Endodermal cell (in vitro differentiated cells): ENCODE data around the gene MAPKAPK5. TPM values are rescaled to one million over a fixed set of nuclear protein-coding genes. Genes with fewer than 3 reads are reported as not detected.
"Not testable (repeated sequence)": the region's sequence is repeated elsewhere in the genome, so short reads cannot be mapped to it uniquely, and the experiment has no call there.

ENCODE experiments used
- DNase-seq: peaks from one replicate; pipeline ENCODE4 v3.0.0-alpha.2; 2017
- H3K27ac ChIP-seq: 2 replicates; pipeline ENCODE4 v1.5.1; 2013; ENCODE audit warnings: mild to moderate bottlenecking, low read depth, low read length, moderate library complexity
- H3K27me3 ChIP-seq: 2 replicates; pipeline ENCODE4 v1.6.1; 2013; ENCODE audit warnings: mild to moderate bottlenecking, low read length, moderate library complexity; ENCODE audit not compliant: insufficient read depth, control insufficient read depth, poor library complexity, severe bottlenecking
- H3K36me3 ChIP-seq: 2 replicates; pipeline ENCODE4 v1.7.0; 2013; ENCODE audit warnings: mild to moderate bottlenecking, low read length, moderate library complexity; ENCODE audit not compliant: control insufficient read depth, insufficient read depth
- H3K4me1 ChIP-seq: one replicate; pipeline ENCODE4 v1.7.0; 2013; ENCODE audit warnings: low read length; ENCODE audit not compliant: control insufficient read depth, insufficient read depth
- H3K4me3 ChIP-seq: 2 replicates; pipeline ENCODE4 v1.5.1; 2013; ENCODE audit warnings: mild to moderate bottlenecking, low read length, moderate library complexity
- H3K9ac ChIP-seq: 2 replicates; pipeline ENCODE4 v1.6.1; 2013; ENCODE audit warnings: mild to moderate bottlenecking, low read length, moderate library complexity; ENCODE audit not compliant: poor library complexity, severe bottlenecking; ENCODE audit errors: extremely low read depth
- H3K9me3 ChIP-seq: 2 replicates; pipeline ENCODE4 v1.6.1; 2013; ENCODE audit warnings: mild to moderate bottlenecking, low read length, moderate library complexity; ENCODE audit not compliant: control insufficient read depth
- H3K27ac Mint-ChIP-seq: 2 replicates; pipeline ENCODE4 v1.8.0; 2020; ENCODE audit warnings: mixed read lengths
- H3K27me3 Mint-ChIP-seq: 2 replicates; pipeline ENCODE4 v1.8.0; 2021; ENCODE audit warnings: mild to moderate bottlenecking, mixed read lengths; ENCODE audit not compliant: insufficient read depth
- H3K36me3 Mint-ChIP-seq: 2 replicates; pipeline ENCODE4 v1.8.0; 2020; ENCODE audit warnings: low read depth, mixed read lengths
- H3K4me1 Mint-ChIP-seq: 2 replicates; pipeline ENCODE4 v1.8.0; 2020; ENCODE audit warnings: mixed read lengths
- H3K4me3 Mint-ChIP-seq: 2 replicates; pipeline ENCODE4 v1.8.0; 2020; ENCODE audit warnings: mild to moderate bottlenecking, moderate library complexity, mixed read lengths
- H3K9me3 Mint-ChIP-seq: 2 replicates; pipeline ENCODE4 v1.8.0; 2020; ENCODE audit warnings: mild to moderate bottlenecking, mixed read lengths
- WGBS, 2 experiments: methylation state at CpG; one replicate each; pipeline versions ENCODE4 v1.1.5 to v1.1.7; 2013; ENCODE audit warnings: missing lambda C conversion rate in 2 of 2, mixed read lengths in 1 of 2; ENCODE audit not compliant: insufficient coverage in 1 of 2, insufficient read length in 1 of 2; 5-methylcytosine and 5-hydroxymethylcytosine counted together
- total RNA-seq, 2 donors: library from RNA; stranded (reverse); fragmentation: NEBNext Ultra II Directional in 1 of 2; extraction: Animal tissue kit (Norgen Biotek cat#: 25700) in 1 of 2; gene quantifications; 2 replicates in 1 of 2; 3 replicates in 1 of 2; pipeline ENCODE4 v1.2.1, GENCODE V29; 2021
- TF ChIP-seq, protein P1 (sequence below): fragments of 200-600 bp; sonication (generic); conservative IDR thresholded peaks from 2 replicates; pipeline ENCODE4 v1.5.0; 2021; ENCODE audit warnings: antibody characterized with exemption, mild to moderate bottlenecking

MAPKAPK5 gene
- total RNA-seq, 2 donors from 2014 or later: 80.5 to 90.6 TPM

DNA sequence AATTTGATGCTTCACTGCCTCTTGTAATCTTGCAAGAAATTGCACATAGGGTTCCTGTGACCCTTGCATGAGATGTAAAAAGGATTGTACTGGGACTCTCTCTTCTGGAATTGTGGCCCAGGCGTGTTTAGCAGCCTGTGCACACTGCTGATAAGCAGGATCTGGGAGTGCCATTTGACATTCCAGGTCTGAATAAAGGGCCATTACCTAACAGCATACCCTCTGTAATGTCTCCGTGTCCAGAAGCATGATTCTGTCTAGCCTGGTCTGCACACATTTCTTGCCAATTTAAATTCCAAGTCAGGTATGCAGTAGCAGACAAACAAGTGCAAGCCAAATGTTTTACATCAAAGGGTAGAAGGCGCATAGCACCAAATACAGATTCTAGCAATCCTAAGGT lies 18.1 kb upstream of the MAPKAPK5 start:
- Histone ChIP-seq H3K36me3 (no peaks in the 10 kb centered on the region), H3K9ac (no peak overlapping the region), H3K4me3 (no peak overlapping the region), H3K9me3 (peaks cover 10% of the 10 kb centered on the region), H3K27ac (no peak overlapping the region), H3K4me1 (no peaks in the 10 kb centered on the region), H3K27me3 (no peaks in the 10 kb centered on the region)
- DNase-seq: no peak
- 91 to 93% methylated on average over 2 to 3 of the region's 3 CpGs for WGBS, 2 experiments
- Mint-ChIP-seq H3K27me3 (no peaks in the 10 kb centered on the region), H3K27ac (no peak overlapping the region), H3K4me1 (no peaks in the 10 kb centered on the region), H3K36me3 (no peaks in the 10 kb centered on the region), H3K4me3 (no peak overlapping the region), H3K9me3 (peaks cover 21% of the 10 kb centered on the region)
- TF ChIP-seq, protein P1, sequence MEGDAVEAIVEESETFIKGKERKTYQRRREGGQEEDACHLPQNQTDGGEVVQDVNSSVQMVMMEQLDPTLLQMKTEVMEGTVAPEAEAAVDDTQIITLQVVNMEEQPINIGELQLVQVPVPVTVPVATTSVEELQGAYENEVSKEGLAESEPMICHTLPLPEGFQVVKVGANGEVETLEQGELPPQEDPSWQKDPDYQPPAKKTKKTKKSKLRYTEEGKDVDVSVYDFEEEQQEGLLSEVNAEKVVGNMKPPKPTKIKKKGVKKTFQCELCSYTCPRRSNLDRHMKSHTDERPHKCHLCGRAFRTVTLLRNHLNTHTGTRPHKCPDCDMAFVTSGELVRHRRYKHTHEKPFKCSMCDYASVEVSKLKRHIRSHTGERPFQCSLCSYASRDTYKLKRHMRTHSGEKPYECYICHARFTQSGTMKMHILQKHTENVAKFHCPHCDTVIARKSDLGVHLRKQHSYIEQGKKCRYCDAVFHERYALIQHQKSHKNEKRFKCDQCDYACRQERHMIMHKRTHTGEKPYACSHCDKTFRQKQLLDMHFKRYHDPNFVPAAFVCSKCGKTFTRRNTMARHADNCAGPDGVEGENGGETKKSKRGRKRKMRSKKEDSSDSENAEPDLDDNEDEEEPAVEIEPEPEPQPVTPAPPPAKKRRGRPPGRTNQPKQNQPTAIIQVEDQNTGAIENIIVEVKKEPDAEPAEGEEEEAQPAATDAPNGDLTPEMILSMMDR: no peak

DNA sequence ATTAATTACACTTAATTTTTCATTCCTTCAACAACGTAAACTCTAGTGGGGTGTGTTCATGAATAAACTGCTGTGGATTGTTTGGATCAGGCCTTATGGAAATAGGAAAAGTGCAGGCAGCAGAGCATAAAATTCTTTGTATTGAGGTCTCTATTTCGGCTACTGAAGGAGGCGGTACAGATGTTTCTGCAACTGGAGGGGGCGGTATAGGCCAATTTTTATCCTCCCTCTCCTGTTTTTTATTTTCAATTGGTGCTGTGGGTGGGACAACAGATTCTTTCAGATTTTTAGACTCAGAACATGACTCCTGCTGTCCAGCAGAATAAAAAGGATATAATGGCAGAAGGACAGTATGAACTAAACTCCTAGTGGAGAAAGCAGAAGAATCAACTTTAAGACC lies 17.7 kb upstream of the MAPKAPK5 start:
- H3K27ac Mint-ChIP-seq, DNase-seq: not testable (repeated sequence)
- WGBS, 2 experiments: 60% methylated on average over 1 to 4 of the region's 4 CpGs

DNA sequence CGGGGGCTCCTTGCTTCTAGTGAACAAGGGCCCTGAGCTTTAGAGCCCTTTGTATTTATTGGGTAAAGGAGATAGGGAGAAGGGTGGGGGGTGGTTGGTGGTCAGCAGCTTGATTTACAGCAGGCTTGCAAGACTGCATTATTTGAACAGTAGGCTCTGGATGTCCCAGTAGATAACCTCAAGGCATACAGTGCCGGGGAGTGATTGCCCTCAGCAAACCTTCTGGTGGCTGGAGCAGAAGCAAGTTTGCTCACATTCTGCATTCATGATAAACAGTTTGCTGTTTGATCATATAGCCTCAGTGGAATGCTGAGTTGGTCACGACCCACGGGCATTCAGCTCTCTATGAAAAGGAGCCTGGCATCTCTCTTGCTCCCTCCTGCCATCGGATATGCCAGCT lies 16.5 kb upstream of the MAPKAPK5 start:
- Mint-ChIP-seq H3K9me3 (peaks cover 17% of the 10 kb centered on the region), H3K4me3 (no peak overlapping the region), H3K36me3 (no peaks in the 10 kb centered on the region)

More for the DNA sequence above, 17.7 kb upstream of the MAPKAPK5 start:
- H3K27me3 Mint-ChIP-seq, H3K4me1 Mint-ChIP-seq, H3K36me3 ChIP-seq, H3K36me3 Mint-ChIP-seq, H3K9ac ChIP-seq, H3K9me3 ChIP-seq, H3K4me1 ChIP-seq, H3K27me3 ChIP-seq, H3K27ac ChIP-seq, H3K4me3 ChIP-seq, H3K4me3 Mint-ChIP-seq: not testable (repeated sequence)
- TF ChIP-seq, protein P1: peak; percentile 77
- H3K9me3 Mint-ChIP-seq: peaks cover 21% of the 10 kb centered on the region

More for the DNA sequence above, 16.5 kb upstream of the MAPKAPK5 start:
- WGBS, 2 experiments: 94 to 100% methylated on average over 5 of the region's 5 CpGs
- Histone ChIP-seq H3K9me3 (peaks cover 10% of the 10 kb centered on the region), H3K4me3 (no peak overlapping the region), H3K4me1 (no peaks in the 10 kb centered on the region), H3K36me3 (no peaks in the 10 kb centered on the region), H3K27ac (no peak overlapping the region), H3K27me3 (no peaks in the 10 kb centered on the region), H3K9ac (no peak overlapping the region)
- TF ChIP-seq, protein P1: no peak
- no peak for DNase-seq
- H3K4me1 Mint-ChIP-seq: no peaks in the 10 kb centered on the region
- H3K27ac Mint-ChIP-seq: no peak overlapping the region
- H3K27me3 Mint-ChIP-seq: no peaks in the 10 kb centered on the region
